WI38 (cell line): ENCODE data around the gene ZC3H6.

Experiments used
- H3K4me3 ChIP-seq: 2 replicates; pipeline ENCODE4 v1.5.1; 2011; ENCODE audit warnings: low read depth, mild to moderate bottlenecking, control low read depth, low read length
- TF ChIP-seq, protein P1 (sequence below): IDR thresholded peaks from 2 replicates; pipeline ENCODE4 v1.5.1; 2012; ENCODE audit warnings: low read depth, mild to moderate bottlenecking, control low read depth, low read length

The ZC3H6 gene

DNA sequence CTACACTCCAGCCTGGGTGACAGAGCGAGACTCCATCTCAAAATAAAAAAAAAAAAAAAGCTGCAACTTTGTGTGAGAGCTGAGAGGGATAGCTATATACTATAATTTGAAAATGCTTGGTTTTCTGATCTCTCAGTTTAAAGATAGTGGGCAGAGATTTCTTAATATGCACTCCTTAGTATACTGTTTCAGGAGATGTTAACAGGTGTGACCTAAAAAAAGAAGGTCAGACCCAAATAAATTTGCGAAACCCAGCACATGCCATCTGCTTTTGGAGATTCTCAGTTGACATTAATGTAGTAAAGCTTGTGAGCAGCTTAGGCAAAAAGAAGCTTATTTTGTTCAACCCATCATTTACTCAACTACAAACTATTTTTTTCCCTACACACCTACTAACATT is 37.4 kb downstream of the ZC3H6 start:
- no peak overlapping the region for H3K4me3 ChIP-seq

DNA sequence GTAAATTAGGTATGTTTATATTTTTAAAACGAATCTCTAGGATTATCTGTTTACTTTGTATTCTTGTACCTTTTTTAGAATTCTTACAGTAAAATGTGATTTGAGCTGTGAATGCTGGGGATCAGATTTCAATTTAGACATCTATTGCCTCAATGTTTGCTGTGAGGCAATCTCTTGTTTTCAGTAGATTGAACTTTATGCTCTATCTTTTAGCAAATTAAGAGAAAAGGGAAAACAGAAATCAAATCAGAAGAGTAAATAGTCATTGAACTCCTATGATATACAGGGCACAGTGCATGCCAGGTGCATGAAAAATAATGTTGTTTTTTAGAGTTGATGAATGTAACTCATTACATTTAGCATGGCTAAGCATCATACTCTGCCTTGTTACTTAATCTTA is 39.5 kb downstream of the ZC3H6 start:
- no peak overlapping the region for H3K4me3 ChIP-seq
- TF ChIP-seq, protein P1, sequence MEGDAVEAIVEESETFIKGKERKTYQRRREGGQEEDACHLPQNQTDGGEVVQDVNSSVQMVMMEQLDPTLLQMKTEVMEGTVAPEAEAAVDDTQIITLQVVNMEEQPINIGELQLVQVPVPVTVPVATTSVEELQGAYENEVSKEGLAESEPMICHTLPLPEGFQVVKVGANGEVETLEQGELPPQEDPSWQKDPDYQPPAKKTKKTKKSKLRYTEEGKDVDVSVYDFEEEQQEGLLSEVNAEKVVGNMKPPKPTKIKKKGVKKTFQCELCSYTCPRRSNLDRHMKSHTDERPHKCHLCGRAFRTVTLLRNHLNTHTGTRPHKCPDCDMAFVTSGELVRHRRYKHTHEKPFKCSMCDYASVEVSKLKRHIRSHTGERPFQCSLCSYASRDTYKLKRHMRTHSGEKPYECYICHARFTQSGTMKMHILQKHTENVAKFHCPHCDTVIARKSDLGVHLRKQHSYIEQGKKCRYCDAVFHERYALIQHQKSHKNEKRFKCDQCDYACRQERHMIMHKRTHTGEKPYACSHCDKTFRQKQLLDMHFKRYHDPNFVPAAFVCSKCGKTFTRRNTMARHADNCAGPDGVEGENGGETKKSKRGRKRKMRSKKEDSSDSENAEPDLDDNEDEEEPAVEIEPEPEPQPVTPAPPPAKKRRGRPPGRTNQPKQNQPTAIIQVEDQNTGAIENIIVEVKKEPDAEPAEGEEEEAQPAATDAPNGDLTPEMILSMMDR = no peak

More for the DNA sequence above, 37.4 kb downstream of the ZC3H6 start:
- TF ChIP-seq, protein P1 = no peak

DNA sequence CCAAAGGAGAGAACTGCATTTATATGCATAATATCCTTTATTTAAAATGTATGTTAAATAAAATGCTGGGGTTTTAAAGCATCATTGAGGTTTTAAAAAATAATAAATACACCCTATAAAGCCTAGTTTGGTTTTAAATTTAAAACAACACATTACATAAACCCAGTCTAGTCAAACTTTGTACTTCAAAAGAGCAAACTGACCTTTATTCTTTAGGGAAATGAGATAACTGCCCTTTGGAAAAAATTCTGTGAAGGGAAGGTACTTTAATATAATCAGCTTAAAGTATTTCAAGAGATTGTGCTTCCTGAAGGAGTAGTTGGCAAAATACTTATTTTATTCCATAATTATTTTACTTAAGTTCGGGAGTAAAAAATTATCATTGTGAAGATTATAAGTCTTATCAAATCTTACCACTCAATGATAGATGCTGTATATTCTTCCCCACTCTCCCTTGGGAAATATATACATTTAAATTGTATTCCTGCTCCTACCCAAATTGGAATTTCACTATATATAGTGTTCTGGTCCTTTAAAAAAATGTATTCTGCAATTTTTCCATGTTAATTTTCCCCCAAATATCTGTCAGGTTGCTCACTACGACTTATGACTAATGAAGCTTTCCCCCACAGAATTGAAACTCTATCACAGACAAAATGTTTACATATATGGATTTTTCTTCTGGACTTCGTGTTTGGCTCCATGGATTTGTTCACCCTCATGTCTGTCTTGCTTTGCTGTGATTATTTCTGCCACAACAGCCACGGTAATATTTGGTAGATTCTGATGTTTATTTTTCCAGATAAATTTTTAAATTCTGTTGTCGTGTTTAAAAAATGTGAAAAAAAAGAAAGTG is 42.1 kb downstream of the ZC3H6 start:
- TF ChIP-seq, protein P1 = no peak
- no peak overlapping the region for H3K4me3 ChIP-seq

DNA sequence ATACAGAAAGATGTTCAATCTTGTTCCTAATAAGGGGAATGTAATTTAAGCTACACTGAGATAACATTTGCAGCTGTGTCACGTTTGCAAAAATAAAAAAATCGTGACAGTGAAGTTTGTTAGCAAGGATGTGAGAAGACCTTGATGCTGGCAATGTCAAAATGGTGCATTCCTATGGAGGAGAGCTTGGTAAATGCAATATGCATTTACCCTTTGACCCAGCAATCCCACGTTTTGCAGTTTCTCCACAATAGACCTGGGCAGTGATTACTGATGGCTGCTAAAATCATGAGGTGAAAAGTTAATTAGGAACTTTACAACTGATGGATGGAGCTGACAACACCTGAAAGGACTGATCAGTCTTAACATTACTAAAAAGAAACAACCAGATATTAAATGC is 43.1 kb downstream of the ZC3H6 start:
- TF ChIP-seq, protein P1 = no peak
- H3K4me3 ChIP-seq = no peak overlapping the region

DNA sequence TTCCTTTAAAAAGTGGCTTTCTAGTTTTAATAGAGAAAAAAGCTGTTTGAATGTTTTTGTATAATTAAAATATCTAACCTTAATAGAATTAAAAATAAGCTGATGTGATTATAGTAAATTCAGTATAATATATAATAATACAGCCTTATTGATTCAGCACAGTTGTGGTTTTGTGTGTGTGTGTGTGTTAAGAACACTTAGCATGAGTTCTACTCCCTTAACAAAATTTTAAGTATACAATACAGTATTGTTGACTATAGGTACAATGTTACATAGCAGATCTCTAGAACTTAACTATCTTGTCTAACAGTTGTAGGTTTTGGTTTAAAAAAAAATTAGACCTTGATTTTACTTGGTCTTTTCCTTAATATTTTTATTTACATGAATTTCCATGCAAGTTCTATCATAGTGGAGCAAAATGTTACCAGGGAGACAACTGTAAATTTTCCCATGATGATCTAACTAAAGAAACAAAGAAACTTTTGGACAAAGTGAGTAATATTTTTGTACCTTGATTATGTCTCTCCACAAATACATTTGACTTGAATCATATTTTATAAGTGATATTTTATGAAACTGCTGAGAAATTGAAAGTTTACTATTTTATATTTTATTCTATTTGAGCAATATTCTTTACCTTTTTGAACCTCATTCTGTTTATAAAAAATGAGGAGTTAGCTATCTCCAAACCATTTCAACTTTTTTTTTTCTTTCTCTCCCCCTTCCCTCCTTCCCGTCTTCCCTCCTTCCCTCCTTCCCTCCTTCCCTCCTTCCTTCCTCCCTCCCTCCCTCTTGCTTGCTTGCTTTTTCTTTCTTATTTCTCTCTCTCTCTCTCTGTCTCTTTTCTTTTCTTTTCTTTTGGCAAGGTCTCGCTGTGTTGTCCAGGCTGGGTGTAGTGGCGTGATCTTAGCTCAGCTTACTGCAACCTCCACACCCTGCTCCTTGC is 46.3 kb downstream of the ZC3H6 start:
- TF ChIP-seq, protein P1 = no peak

DNA sequence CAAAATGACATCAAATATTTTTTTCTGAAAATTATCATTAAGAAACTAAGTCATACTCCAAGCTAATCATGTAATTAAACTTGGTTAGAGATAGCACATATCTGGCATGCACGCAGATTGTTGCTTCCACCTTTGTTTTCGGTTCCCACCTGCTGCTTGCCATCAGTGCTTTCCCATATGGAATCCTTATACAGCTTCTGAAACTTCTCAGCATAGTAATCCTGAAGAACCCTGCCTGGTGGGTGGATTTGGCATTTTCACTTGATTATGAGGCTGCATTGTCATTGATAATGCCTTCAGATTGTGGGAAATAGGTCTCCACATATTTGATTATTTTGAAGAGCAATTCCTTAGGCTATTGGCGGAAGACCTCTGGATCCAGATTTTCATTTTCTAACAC is 47.5 kb downstream of the ZC3H6 start:
- TF ChIP-seq, protein P1 = no peak
- no peak overlapping the region for H3K4me3 ChIP-seq

More for the DNA sequence above, 46.3 kb downstream of the ZC3H6 start:
- H3K4me3 ChIP-seq = no peak overlapping the region
